ENCODE results near the gene CYFIP2.

GRCh38 chr5:157269761-157270272, 3.9 kb downstream of the CYFIP2 start:
- no peak for TF ChIP-seq CTCF (IDR thresholded peaks at IDR 0.05)
- TF ChIP-seq POLR2A (IDR thresholded peaks at IDR 0.05) = no peak

Measured in uterus (tissue), 2 donors.